Astrocyte (in vitro differentiated cells and primary cell): ENCODE results near the gene COP1.

Experiments used
- CTCF ChIP-seq: IDR thresholded peaks from 2 replicates; pipeline ENCODE4 v1.5.1; 2011; ENCODE audit warnings: low read depth, mild to moderate bottlenecking, inconsistent platforms, low read length, moderate library complexity; ENCODE audit not compliant: insufficient read depth
- EZH2 ChIP-seq: IDR thresholded peaks from 2 replicates; pipeline ENCODE4 v1.6.1; 2012; ENCODE audit warnings: mild to moderate bottlenecking, low read length, inconsistent platforms; ENCODE audit not compliant: insufficient read depth

DNA sequence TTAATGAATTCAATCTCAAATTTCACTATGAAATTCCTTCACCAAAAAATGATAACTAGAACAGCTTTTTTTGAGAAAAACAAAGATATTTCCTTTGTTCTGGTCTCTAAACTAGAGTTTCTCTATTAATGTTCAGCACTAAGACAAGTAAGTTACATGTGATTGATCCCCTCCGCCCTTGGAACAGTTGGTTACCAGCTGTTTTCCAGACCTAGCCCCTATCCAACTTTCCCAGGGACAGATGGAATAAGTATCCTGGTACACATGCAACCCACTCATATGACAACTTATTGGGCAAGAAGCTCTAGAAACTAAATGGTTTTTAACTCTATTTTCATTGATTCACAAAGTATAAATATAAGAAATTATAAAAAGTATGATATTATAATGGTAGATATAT, 140.4 kb downstream of the COP1 start:
- TF ChIP-seq CTCF: no peak
- no peak for TF ChIP-seq EZH2
